Osteocyte (in vitro differentiated cells): ENCODE measurements around the gene STEEP1. TPM values are rescaled to one million over a fixed set of nuclear protein-coding genes. Genes with fewer than 3 reads are reported as not detected.
A peak's percentile ranks its signal among the peaks of the same experiment; 100 is the strongest.

Source experiments
- DNase-seq: peaks from one replicate; pipeline ENCODE4 v3.0.0; 2021; ENCODE audit warnings: mixed read lengths; ENCODE audit not compliant: unreplicated experiment; ENCODE audit errors: extremely low spot score
- H3K27ac Mint-ChIP-seq: one replicate; pipeline ENCODE4 v1.8.0; 2021; ENCODE audit warnings: mild to moderate bottlenecking, mixed read lengths; ENCODE audit not compliant: unreplicated experiment
- H3K27me3 Mint-ChIP-seq: one replicate; pipeline ENCODE4 v1.8.0; 2021; ENCODE audit warnings: mixed read lengths; ENCODE audit not compliant: unreplicated experiment
- H3K36me3 Mint-ChIP-seq: one replicate; pipeline ENCODE4 v1.8.0; 2021; ENCODE audit warnings: mixed read lengths; ENCODE audit not compliant: unreplicated experiment
- H3K4me1 Mint-ChIP-seq: one replicate; pipeline ENCODE4 v1.8.0; 2021; ENCODE audit warnings: mixed read lengths; ENCODE audit not compliant: unreplicated experiment
- H3K4me3 Mint-ChIP-seq: one replicate; pipeline ENCODE4 v1.8.0; 2021; ENCODE audit warnings: mild to moderate bottlenecking, moderate library complexity, mixed read lengths; ENCODE audit not compliant: unreplicated experiment
- H3K9me3 Mint-ChIP-seq: one replicate; pipeline ENCODE4 v1.8.0; 2021; ENCODE audit warnings: mixed read lengths; ENCODE audit not compliant: unreplicated experiment
- total RNA-seq: library from RNA; stranded (reverse); gene quantifications from 2 replicates; pipeline ENCODE4 v1.2.1, GENCODE V29; 2021
- TF ChIP-seq, protein P1 (sequence below): fragments of 200-600 bp; sonication (generic); IDR thresholded peaks from 2 replicates; pipeline ENCODE4 v1.5.0; 2021; ENCODE audit warnings: antibody characterized with exemption, mild to moderate bottlenecking, moderate library complexity

The STEEP1 gene
- total RNA-seq, 1 donor from 2014 or later = 26.0 TPM

- no peaks in the 10 kb centered on the region for H3K9me3 Mint-ChIP-seq
- H3K4me1 Mint-ChIP-seq = no peaks in the 10 kb centered on the region
- H3K36me3 Mint-ChIP-seq = peaks cover 3% of the 10 kb centered on the region
- no peaks in the 10 kb centered on the region for H3K27me3 Mint-ChIP-seq
- H3K27ac Mint-ChIP-seq = no peak overlapping the region
- H3K4me3 Mint-ChIP-seq = no peak overlapping the region
- TF ChIP-seq, protein P1, sequence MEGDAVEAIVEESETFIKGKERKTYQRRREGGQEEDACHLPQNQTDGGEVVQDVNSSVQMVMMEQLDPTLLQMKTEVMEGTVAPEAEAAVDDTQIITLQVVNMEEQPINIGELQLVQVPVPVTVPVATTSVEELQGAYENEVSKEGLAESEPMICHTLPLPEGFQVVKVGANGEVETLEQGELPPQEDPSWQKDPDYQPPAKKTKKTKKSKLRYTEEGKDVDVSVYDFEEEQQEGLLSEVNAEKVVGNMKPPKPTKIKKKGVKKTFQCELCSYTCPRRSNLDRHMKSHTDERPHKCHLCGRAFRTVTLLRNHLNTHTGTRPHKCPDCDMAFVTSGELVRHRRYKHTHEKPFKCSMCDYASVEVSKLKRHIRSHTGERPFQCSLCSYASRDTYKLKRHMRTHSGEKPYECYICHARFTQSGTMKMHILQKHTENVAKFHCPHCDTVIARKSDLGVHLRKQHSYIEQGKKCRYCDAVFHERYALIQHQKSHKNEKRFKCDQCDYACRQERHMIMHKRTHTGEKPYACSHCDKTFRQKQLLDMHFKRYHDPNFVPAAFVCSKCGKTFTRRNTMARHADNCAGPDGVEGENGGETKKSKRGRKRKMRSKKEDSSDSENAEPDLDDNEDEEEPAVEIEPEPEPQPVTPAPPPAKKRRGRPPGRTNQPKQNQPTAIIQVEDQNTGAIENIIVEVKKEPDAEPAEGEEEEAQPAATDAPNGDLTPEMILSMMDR = no peak
- DNase-seq = no peak
These were observed 18.3 kb upstream of the STEEP1 start for GRCh38 chrX:119583431-119584059.

DNA sequence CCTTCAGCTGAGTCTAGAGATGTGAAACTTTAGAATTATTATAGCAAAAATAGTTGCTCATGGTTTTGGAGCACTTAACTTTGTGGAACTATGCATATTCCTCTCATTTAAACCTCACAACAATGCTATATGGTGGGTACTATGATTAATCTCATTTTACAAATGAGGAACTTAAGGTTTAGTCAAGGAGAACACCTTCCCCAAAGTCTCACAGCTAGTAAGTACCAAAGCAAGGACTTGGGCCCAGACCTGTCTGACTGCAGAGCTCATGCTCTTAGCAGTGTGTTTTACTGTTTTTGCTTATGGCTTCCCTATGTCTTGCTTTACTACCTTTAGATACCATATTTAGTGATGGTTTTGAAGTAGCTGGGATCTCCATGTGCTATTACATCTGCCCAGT lies 14.2 kb upstream of the STEEP1 start:
- no peaks in the 10 kb centered on the region for H3K4me1 Mint-ChIP-seq
- no peaks in the 10 kb centered on the region for H3K27me3 Mint-ChIP-seq
- no peak for DNase-seq
- H3K27ac Mint-ChIP-seq = no peak overlapping the region
- no peaks in the 10 kb centered on the region for H3K9me3 Mint-ChIP-seq
- TF ChIP-seq, protein P1 = no peak
- H3K36me3 Mint-ChIP-seq = peaks cover 3% of the 10 kb centered on the region
- H3K4me3 Mint-ChIP-seq = no peak overlapping the region

- no peaks in the 10 kb centered on the region for H3K36me3 Mint-ChIP-seq
- H3K27ac Mint-ChIP-seq = peak within 1 kb of the TSS; percentile 94
- H3K27me3 Mint-ChIP-seq = no peaks in the 10 kb centered on the region
- peaks cover 7% of the 10 kb centered on the region for H3K9me3 Mint-ChIP-seq
- peak within 1 kb of the TSS; percentile 83 for H3K4me3 Mint-ChIP-seq
- DNase-seq = peak; percentile 95
- TF ChIP-seq, protein P1 = peak; percentile 53
- peaks cover 6% of the 10 kb centered on the region for H3K4me1 Mint-ChIP-seq
These were observed 9.4 kb upstream of the STEEP1 start, which contains the start of gene UBE2A for GRCh38 chrX:119574394-119575266. TSS of gene UBE2A (plus strand) at chrX:119574563. CDS start at chrX:119574712, 149 bp downstream.

GRCh38 chrX:119573840-119574393 lies 8.7 kb upstream of the STEEP1 start:
- Mint-ChIP-seq H3K4me3 (peak overlapping the region; percentile 83), H3K36me3 (no peaks in the 10 kb centered on the region), H3K9me3 (peaks cover 7% of the 10 kb centered on the region), H3K27me3 (no peaks in the 10 kb centered on the region), H3K4me1 (peaks cover 6% of the 10 kb centered on the region), H3K27ac (peak overlapping the region; percentile 94)
- TF ChIP-seq, protein P1 = no peak
- DNase-seq = no peak

DNA sequence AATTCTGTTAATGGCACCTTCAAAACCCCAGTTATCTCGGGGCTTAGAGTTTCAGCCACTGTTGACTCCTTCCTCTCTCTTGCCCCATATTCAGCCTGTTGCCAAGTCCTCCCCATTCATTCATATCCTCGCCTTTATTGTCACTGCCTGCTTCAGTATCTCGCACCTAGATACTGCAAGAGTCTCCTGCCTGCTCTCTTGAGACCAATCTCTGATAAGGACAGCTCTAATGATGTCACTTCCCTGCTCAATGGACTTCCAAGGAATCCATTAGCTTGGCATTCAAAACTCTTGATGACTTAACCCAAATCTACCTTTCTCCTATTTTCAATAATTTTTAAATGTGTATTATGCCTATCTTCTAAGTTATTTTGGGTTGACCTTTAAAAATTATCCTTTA lies 8.0 kb upstream of the STEEP1 start:
- H3K27ac Mint-ChIP-seq = peak overlapping the region; percentile 94
- H3K9me3 Mint-ChIP-seq = peaks cover 7% of the 10 kb centered on the region
- TF ChIP-seq, protein P1 = no peak

More for the DNA sequence above, 8.0 kb upstream of the STEEP1 start:
- Mint-ChIP-seq H3K4me1 (peaks cover 6% of the 10 kb centered on the region), H3K4me3 (peak overlapping the region; percentile 83), H3K36me3 (no peaks in the 10 kb centered on the region), H3K27me3 (no peaks in the 10 kb centered on the region)
- no peak for DNase-seq
